ENCODE data around the gene MEGF6. TPM values are rescaled to one million over a fixed set of nuclear protein-coding genes. Genes with fewer than 3 reads are reported as not detected.

Gene MEGF6
- total RNA-seq, 2 donors from 2014 or later: 4.9 to 6.8 TPM

DNA sequence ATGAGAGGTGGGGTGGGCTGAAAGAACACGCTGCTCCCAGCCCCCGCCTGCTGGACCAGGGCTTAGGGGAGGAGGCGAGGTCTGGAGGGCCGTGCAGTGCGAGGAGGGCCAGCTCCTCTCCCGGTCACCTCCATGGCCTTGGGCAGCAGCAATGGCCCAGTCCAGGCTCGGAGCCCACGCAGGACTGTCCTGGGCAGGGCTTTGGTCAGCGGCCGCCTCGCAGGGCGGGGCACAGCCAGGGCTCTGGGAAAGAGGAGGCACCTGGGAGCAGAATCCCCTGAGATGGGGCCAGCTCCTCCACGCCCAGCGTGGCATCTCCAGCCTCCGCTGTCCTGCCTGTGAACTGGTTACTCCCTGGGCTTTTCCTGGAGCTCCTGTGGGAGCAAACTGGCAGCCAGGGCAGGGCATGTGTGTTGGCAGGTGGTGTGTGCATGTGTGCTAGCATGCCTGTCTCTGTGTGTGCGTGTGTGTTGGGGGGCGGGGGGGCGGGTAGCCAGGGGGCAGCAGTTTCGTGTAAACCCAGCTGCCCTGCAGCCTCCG is 129.4 kb downstream of the MEGF6 start:
- Mint-ChIP-seq H3K27me3 (ENCODE audit: low read depth) (no peaks in the 10 kb centered on the region), H3K36me3 (ENCODE audit: insufficient read depth in 2 of 2) (no peaks in the 10 kb centered on the region), H3K27ac (no peak overlapping the region), H3K4me1 (ENCODE audit: low read depth) (no peaks in the 10 kb centered on the region), H3K4me3 (no peak overlapping the region), H3K9me3 (no peaks in the 10 kb centered on the region)
- ATAC-seq (replicated peaks in 1 of 2) (no peak), DNase-seq (no peak)

DNA sequence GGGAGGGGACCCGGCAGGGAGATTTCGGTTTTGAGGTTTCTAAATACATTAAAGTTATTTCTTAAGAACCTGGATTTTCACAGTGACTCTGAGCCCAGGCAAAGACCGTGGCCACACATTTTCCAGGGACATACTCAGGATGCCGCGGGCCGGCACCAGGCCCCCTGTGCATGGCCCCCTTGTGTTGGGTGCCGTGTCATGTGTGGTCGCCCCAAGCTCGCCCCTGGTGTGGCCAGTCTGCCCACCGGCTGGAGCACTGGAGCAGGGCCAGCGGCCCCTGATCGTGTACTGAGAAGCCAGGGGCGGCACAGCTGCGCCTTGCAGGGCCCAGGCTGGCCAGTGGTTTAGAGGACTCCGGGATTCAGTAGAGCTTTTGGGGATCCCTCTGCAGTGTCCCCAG is 130.3 kb downstream of the MEGF6 start:
- Mint-ChIP-seq H3K9me3 (no peaks in the 10 kb centered on the region), H3K27ac (no peak overlapping the region), H3K36me3 (ENCODE audit: insufficient read depth in 2 of 2) (no peaks in the 10 kb centered on the region), H3K4me3 (no peak overlapping the region), H3K4me1 (ENCODE audit: low read depth) (no peaks in the 10 kb centered on the region), H3K27me3 (ENCODE audit: low read depth) (no peaks in the 10 kb centered on the region)
- no peak for DNase-seq
- ATAC-seq (replicated peaks in 1 of 2): no peak

DNA sequence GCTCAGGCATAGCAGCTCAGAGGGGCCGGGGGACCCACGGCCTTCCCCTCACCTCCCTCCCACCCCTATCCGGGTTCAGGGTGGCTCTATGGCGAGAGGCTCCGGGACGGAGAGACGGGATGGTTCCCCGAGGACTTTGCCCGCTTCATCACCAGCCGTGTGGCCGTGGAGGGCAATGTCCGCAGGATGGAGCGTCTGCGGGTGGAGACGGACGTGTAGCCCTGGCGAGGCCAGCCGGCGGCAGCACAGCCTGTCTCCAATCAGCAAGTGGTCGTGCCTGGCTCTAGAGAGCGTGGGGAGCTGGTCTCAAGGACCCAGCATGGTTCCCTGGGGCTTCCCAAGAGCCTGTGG is 131.0 kb downstream of the MEGF6 start:
- DNase-seq (no peak), ATAC-seq (replicated peaks in 1 of 2) (no peak)
- Mint-ChIP-seq H3K4me3 (no peak overlapping the region), H3K36me3 (ENCODE audit: insufficient read depth in 2 of 2) (no peaks in the 10 kb centered on the region), H3K27me3 (ENCODE audit: low read depth) (no peaks in the 10 kb centered on the region), H3K9me3 (no peaks in the 10 kb centered on the region), H3K4me1 (ENCODE audit: low read depth) (no peaks in the 10 kb centered on the region), H3K27ac (no peak overlapping the region)

DNA sequence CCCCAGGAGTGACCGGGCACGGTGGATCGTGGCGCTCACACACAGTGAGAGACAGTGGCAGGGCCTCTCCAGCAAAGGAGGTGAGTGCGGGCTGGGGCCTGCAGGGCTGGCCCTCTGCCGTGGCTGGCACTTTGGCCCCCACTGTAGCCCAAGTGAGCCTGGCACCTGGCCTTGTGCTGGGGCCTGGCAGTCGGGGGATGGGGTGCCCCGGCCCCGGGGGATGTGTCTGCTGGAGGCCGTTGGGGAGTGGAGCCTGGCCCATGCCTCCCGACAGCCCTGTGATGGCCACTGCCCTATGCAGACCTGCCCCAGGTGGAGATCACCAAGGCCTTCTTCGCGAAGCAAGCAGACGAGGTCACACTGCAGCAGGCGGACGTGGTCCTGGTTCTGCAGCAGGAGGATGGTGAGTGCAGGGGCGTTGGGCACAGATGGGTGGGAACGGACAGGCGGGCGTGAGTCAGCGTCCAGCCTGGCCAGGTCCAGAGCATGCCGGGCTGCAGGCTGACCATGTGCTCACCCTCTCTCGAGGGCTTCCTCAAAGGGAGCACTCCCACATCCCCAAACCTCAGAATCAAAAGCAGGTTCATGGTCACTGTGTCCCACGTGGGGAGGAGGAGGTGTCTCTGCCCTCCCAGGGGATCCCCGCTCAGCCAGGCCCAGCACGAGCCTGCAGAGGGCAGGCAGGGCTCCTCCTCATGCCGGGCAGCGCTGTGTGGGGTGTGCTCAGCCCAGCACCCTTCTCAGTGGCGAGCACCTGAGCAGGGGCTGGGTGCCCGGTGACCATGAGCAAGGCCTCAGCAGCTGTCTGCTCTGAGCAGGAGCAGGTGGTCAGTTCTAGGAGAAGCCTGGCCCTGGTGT is 131.6 kb downstream of the MEGF6 start:
- no peaks in the 10 kb centered on the region for H3K27me3 Mint-ChIP-seq (ENCODE audit: low read depth)
- DNase-seq (no peak), ATAC-seq (replicated peaks in 1 of 2) (no peak)
- H3K36me3 Mint-ChIP-seq (ENCODE audit: insufficient read depth in 2 of 2): no peaks in the 10 kb centered on the region
- no peak overlapping the region for H3K27ac Mint-ChIP-seq
- no peaks in the 10 kb centered on the region for H3K4me1 Mint-ChIP-seq (ENCODE audit: low read depth)
- H3K4me3 Mint-ChIP-seq: no peak overlapping the region
- no peaks in the 10 kb centered on the region for H3K9me3 Mint-ChIP-seq

DNA sequence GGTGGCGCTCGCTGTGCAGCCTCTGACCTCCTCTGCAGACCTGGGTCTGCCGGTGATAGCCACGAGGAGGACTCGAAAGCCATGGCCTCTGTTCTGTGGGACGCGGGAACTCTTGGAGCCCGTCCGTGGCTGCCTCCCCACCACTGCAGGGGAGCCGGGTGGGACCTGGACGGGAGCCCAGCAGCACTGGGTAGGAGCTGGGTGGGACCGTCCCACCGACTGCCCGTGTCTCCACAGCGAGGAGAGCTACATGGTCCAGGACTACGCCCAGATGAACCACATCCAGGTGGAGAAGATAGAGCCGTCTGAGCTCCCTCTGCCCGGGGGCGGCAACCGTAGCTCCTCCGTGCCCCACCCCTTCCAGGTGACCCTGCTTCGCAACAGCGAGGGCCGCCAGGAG is 133.1 kb downstream of the MEGF6 start:
- ATAC-seq (replicated peaks in 1 of 2): no peak
- no peaks in the 10 kb centered on the region for H3K36me3 Mint-ChIP-seq (ENCODE audit: insufficient read depth in 2 of 2)
- H3K27ac Mint-ChIP-seq: no peak overlapping the region
- no peaks in the 10 kb centered on the region for H3K27me3 Mint-ChIP-seq (ENCODE audit: low read depth)
- no peak overlapping the region for H3K4me3 Mint-ChIP-seq
- no peaks in the 10 kb centered on the region for H3K4me1 Mint-ChIP-seq (ENCODE audit: low read depth)
- H3K9me3 Mint-ChIP-seq: no peaks in the 10 kb centered on the region
- no peak for DNase-seq

DNA sequence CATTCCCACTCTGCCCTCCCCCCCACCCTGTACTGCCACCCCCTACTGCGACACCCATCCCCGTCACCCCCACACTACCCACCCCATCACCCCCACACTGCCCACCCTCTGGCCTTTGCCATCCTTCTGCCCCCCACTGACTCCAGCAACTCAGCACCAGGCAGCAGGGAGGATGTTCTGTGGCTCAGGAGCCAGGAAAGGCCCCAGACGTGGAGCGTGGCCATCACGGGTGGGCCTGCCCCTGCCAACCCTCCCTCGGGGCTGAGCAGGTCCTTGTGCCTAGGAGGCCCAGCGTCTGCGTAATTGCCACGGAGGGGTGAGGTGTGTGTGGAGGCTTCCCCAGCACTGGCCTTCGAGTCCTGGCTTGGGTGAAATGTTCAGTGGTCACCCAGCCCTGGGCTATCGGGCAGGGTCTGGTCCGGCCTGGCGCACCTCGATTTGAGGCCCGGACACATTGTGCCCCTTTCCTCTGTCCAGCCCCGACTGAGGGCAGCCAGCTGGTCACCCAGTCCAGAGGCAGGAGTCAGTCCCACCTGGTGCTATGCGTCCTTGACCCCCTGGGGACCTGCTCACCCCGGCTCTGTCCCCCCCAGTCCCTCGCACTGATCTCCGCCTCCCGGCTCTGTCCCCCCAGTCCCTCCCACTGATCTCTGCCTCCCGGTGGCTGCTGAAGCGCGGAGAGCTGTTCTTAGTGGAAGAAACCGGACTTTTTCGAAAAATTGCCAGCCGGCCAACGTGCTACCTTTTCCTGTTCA is 133.9 kb downstream of the MEGF6 start:
- Mint-ChIP-seq H3K36me3 (ENCODE audit: insufficient read depth in 2 of 2) (no peaks in the 10 kb centered on the region), H3K27ac (no peak overlapping the region), H3K27me3 (ENCODE audit: low read depth) (no peaks in the 10 kb centered on the region), H3K4me3 (no peak overlapping the region), H3K4me1 (ENCODE audit: low read depth) (no peaks in the 10 kb centered on the region), H3K9me3 (no peaks in the 10 kb centered on the region)
- DNase-seq: no peak
- no peak for ATAC-seq (replicated peaks in 1 of 2)

DNA sequence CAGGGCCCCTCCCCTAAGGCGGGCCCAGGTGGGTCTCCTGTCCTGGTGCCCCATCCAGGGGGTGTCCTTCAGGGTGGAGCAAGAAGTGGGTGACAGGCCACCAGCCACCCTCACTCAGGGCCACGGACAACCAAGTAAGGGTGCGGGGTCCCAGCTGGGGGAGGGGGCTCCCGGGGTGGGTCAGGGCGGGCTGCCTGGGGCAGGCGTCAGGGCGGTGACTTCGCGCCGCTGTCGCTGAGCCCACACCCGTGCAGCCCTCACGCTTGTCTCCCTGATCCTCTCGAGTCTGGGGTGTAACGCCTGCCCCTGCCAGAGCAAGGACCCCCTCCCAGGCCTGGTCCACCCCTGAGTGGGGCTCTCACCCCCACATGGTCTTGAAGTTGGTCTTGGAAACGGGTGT is 134.6 kb downstream of the MEGF6 start:
- Mint-ChIP-seq H3K27ac (no peak overlapping the region), H3K4me1 (ENCODE audit: low read depth) (no peaks in the 10 kb centered on the region), H3K36me3 (ENCODE audit: insufficient read depth in 2 of 2) (no peaks in the 10 kb centered on the region), H3K27me3 (ENCODE audit: low read depth) (no peaks in the 10 kb centered on the region), H3K9me3 (no peaks in the 10 kb centered on the region), H3K4me3 (no peak overlapping the region)
- DNase-seq: no peak
- no peak for ATAC-seq (replicated peaks in 1 of 2)

DNA sequence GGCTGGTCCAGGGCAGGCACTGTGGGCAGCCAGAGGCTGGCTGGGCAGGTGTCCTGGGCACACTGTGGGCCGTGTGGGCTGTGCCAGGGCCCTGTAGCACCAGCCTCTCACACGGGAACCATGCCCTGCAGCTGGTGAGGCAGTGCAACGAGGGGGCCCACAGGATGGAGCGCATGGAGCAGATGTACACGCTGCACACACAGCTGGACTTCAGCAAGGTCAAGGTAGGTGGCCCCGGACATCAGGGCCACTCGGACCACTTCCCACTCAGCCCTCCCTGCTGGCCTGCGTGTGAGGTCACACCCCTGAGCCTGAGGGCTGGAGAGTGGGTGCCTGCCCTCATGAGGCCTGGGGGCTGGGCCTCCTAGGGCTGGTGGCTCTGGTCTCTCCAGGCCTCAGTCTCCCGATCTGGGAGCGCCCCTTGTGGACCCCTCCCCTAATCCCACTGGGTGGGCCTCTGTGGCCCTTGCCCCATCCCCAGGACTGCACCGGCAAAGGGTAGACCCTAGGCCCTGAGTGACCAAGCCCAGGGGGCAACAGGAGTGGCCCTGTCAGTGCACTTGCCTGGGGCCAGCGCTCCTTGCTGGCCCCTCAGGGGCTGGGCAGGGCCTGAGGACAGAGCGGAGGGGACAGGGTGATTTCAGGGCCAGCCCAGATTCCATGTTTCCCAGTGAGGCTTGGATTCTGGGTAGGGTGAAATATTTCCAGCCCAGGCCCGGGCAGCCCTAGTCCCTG is 135.3 kb downstream of the MEGF6 start:
- no peak for DNase-seq
- H3K4me1 Mint-ChIP-seq (ENCODE audit: low read depth): no peaks in the 10 kb centered on the region
- H3K27me3 Mint-ChIP-seq (ENCODE audit: low read depth): no peaks in the 10 kb centered on the region
- no peaks in the 10 kb centered on the region for H3K9me3 Mint-ChIP-seq
- no peak for ATAC-seq (replicated peaks in 1 of 2)
- H3K36me3 Mint-ChIP-seq (ENCODE audit: insufficient read depth in 2 of 2): no peaks in the 10 kb centered on the region
- H3K27ac Mint-ChIP-seq: no peak overlapping the region
- no peak overlapping the region for H3K4me3 Mint-ChIP-seq

DNA sequence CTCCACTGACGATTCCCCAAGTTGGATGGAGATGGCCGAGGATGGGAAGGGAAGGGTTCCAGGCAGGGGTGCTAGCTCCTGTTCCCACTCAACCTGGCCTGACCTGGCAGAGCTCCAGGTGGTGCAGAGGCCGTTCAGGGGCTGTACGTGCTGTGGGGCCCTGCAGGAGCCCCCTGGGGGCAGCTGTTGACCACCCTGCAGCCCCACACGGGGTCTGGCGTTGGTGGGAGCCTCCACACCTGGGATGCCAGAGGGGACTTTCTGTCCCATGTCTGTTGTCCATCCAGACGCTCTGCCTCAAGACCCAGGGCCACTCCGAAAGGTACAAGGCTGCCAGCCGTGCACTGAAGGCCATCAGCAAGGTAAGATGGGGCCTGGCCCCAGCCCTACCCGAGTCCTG is 136.9 kb downstream of the MEGF6 start:
- no peak overlapping the region for H3K4me3 Mint-ChIP-seq
- no peak overlapping the region for H3K27ac Mint-ChIP-seq
- DNase-seq (no peak), ATAC-seq (replicated peaks in 1 of 2) (no peak)
- no peaks in the 10 kb centered on the region for H3K4me1 Mint-ChIP-seq (ENCODE audit: low read depth)
- no peaks in the 10 kb centered on the region for H3K9me3 Mint-ChIP-seq
- no peaks in the 10 kb centered on the region for H3K27me3 Mint-ChIP-seq (ENCODE audit: low read depth)
- H3K36me3 Mint-ChIP-seq (ENCODE audit: insufficient read depth in 2 of 2): no peaks in the 10 kb centered on the region

DNA sequence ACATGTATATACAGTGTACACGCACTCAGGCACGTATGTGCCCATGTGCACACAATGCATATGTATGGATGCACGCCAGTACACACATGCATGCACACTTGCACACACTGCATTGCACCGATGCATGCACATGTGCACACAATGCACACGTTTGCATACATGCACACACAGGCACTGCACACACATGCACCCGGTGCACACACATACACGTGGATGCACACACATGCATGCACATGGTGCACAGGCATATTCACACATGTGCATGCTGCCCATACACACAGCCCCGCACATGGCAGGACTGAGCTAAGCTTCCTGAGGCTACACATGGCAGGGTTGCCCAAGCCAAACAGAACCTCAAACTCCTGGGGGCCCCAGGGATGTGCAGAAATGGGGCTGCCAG is 137.3 kb downstream of the MEGF6 start:
- Mint-ChIP-seq H3K27ac (no peak overlapping the region), H3K9me3 (no peaks in the 10 kb centered on the region), H3K4me1 (ENCODE audit: low read depth) (no peaks in the 10 kb centered on the region), H3K4me3 (no peak overlapping the region), H3K36me3 (ENCODE audit: insufficient read depth in 2 of 2) (no peaks in the 10 kb centered on the region), H3K27me3 (ENCODE audit: low read depth) (no peaks in the 10 kb centered on the region)
- ATAC-seq (replicated peaks in 1 of 2) (no peak), DNase-seq (no peak)

DNA sequence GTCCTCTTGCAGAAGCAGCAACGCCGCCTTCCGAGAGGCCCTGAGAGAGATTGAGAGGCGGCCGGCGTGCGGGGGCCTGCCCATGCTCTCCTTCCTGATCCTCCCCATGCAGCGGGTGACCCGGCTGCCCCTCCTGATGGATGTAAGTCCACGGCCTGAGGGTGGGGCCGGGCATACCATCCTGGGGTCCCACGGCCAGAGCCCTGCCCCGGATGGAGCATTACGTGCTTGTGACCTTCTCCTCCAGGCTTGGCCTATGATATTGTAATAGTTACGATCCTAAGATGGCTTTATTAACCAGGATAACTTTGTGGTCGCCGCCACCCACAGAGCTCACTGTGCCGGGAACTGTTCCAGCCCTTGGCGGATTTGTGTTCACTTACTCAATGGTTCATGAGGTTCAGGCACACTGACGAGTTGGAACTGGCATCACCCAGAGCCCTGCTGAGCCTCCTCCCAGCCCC is 137.9 kb downstream of the MEGF6 start:
- no peak overlapping the region for H3K27ac Mint-ChIP-seq
- no peaks in the 10 kb centered on the region for H3K27me3 Mint-ChIP-seq (ENCODE audit: low read depth)
- H3K36me3 Mint-ChIP-seq (ENCODE audit: insufficient read depth in 2 of 2): no peaks in the 10 kb centered on the region
- no peaks in the 10 kb centered on the region for H3K4me1 Mint-ChIP-seq (ENCODE audit: low read depth)
- DNase-seq (no peak), ATAC-seq (replicated peaks in 1 of 2) (no peak)
- H3K4me3 Mint-ChIP-seq: no peak overlapping the region
- H3K9me3 Mint-ChIP-seq: no peaks in the 10 kb centered on the region

DNA sequence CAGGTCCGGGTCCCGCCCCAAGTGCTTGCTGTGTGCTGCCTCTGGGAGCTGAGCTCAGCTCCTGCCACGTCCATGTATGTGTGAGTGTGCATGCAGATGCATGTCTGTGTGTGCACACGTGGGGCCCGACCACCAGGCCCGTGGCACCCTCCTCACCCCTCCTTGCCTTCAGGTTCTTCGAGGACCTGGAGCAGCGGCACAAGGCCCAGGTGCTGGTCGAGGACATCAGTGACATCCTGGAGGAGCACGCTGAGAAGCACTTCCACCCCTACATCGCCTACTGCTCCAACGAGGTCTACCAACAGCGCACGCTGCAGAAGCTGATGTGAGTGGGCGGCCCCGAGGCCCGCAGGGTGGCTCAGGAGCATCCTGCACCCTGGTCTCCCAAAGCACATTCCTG is 138.4 kb downstream of the MEGF6 start:
- Mint-ChIP-seq H3K9me3 (no peaks in the 10 kb centered on the region), H3K4me3 (no peak overlapping the region), H3K4me1 (ENCODE audit: low read depth) (no peaks in the 10 kb centered on the region), H3K36me3 (ENCODE audit: insufficient read depth in 2 of 2) (no peaks in the 10 kb centered on the region), H3K27me3 (ENCODE audit: low read depth) (no peaks in the 10 kb centered on the region), H3K27ac (no peak overlapping the region)
- ATAC-seq (replicated peaks in 1 of 2) (no peak), DNase-seq (no peak)

All from activated T-cell treated with anti-CD3 and anti-CD28 coated beads, Interleukin-2, amount 50 U/mL, for 72 hours (primary cell).